NCI-H1436 (cell line): Measurements from ENCODE around the gene MRPS18B.

Experiments
- DNase-seq: peaks from one replicate; lab custom pipeline; 2025; lab: John Stamatoyannopoulos, UW

MRPS18B gene

DNA sequence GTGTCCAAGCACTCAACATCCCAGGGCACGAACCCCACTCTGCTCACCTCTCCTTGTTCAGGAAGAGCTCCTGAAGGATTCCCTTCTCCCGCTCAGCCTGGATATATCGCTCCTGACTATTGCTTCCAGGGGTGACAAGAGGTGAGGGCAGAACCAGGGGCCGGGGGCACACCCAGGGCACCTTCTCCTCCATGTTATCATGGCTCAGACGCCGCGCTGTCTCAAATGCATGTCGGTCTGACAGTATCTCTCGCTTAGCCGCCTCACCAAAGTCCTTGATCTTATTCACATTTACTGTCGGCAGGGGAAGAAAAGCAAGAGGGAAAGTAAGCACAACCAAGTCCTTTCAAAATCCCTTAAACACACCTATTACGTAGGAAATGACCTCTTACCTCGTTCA lies 13.7 kb upstream of the MRPS18B start:
- DNase-seq: no peak

GRCh38 chr6:30610065-30610464 lies 7.6 kb upstream of the MRPS18B start:
- no peak for DNase-seq

DNA sequence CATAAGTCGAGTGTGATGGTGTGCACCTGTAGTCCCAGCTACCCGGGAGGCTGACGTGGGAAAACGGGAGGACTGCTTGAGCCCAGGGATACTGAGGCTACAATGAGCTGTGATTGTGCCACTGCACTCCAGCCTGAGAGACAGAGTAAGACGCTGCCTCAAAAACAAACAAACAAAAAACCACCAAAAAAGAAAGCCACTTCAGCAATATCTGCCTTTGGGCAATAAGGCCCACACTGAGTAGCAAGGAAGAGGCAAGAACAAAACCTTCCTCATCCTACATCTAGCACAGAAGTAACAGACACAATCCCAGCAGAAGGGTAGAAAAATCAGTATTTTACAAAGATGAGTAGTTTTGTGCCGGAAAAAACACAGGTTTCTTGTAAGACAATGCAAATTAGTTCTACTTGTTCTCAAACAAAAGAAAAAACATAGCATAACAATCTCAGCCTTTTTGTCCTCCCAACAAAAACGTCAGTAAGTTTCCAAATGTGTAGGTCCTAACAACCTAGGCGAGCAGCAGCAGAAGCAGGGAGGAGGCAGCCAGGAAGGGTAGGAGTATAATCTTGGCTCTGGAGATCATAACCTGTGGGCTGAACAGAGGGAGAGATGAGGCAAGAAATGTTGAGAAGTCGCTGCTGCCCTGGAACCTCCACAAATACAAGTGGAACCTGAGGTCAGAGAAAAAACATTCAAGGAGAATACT lies 6.3 kb upstream of the MRPS18B start:
- no peak for DNase-seq

DNA sequence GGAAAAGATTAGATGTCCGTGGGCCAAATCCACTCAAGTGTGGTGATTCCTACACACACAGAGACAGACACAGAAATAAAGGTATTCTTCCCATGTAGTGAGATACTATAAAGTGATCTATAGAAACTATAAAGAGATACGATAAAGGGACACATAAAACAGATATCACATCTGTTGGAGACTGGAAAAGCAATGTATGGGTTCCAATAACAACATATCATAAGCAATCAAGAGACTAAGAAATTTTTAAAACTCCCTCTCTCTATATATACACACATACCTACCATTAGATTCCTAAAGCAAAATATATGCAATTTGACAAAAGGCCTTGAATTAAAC lies 5.8 kb upstream of the MRPS18B start:
- DNase-seq: no peak

DNA sequence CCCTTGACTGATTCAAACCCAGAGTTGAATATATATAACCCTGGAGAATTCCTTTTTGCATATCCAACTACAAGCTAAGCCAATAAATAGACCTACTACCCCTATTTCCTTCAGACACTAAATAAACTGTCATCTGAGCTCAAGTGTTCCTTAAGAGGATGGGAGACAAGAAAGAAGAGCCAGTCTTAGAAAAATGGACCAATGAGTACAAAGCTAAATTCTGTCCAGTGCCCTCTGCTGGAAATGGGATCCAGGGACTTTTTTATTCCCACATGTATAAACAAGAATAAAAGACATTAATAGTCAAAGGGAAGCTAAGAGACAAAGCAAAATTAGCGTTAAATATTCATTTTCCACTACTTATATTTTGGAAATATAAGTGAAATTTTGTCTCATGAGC lies 5.4 kb upstream of the MRPS18B start:
- DNase-seq: no peak

- DNase-seq: no peak
These were observed 4.9 kb upstream of the MRPS18B start for GRCh38 chr6:30612687-30613248.

DNA sequence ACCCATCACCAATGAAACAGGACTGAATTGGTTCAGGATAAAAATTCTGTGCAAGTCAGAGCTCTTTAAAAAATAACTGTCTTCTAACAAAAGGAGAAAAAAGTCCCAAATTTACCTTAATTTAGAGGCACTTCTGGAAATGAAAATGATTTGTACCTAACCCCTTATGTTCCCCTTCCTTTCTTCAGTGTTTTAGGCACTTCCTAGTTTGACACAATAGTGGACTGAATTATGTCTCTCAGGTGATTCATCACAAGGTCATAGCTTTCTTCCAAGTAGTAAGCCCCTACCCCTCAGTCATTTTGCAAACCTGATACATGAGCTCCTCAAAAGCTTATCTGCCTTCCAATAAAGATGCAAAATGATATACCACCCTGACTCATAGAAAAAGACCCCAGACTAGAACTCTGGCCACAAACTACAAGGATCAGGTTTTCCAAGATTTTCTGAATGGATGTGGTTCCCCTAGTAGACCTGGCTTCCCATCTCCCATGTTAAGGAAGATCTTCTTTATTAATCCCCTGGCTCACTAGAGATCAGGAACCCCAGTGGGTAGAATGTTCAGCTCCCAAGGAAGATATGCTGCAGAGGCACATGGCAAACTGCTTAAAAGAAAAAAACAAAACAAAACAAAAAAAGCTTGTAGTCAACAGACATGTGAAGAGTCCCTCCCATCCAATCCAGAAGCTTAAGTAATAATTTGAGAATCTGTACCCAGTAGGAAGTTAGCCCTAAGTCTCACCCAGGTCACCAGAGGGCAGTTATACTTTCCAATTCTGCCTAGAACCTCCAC lies 4.2 kb upstream of the MRPS18B start:
- DNase-seq: no peak

DNA sequence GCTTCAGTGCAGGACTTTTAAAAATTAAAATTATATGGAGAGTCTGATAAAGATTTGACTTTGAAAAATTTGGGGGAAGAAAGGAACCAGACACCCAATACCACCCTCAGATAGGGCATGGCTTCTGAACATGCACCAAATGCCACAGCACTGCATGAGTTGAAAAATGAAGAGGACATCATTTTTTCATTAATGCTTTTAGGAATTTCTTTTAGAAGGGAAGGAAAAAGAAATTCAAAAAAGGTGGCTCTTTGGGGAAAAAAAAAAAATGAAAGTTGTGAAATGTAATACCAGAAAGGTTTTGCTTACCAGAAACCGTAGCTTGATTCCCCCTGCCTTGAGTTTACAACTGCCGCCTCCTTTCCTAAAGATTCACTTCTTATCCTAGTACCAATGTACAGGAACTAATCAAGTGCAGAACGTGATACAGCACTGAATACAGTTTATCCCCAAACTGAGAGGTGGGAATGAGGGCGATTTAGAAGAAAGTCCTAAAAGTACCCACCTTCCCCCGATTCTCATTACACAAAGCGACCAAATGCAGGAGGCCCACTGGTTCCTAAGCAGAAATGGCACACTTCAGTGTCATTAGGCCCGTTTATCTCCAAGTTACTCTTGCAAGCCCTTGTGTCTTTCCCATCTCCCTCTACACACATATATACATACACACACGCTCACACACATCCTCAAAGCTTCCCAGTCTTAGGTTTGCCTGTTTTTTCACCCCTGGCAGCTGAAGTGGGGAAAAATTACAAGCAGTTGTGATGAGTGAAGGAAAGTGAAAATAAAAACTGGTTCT lies 3.4 kb upstream of the MRPS18B start:
- DNase-seq: no peak

GRCh38 chr6:30614843-30615218 lies 2.8 kb upstream of the MRPS18B start:
- DNase-seq: peak; percentile 96

- peak; percentile 53 for DNase-seq
These were observed 2.3 kb upstream of the MRPS18B start for GRCh38 chr6:30615219-30615957.

GRCh38 chr6:30615958-30616810 lies 1.5 kb upstream of the MRPS18B start:
- peak; percentile 48 for DNase-seq

DNA sequence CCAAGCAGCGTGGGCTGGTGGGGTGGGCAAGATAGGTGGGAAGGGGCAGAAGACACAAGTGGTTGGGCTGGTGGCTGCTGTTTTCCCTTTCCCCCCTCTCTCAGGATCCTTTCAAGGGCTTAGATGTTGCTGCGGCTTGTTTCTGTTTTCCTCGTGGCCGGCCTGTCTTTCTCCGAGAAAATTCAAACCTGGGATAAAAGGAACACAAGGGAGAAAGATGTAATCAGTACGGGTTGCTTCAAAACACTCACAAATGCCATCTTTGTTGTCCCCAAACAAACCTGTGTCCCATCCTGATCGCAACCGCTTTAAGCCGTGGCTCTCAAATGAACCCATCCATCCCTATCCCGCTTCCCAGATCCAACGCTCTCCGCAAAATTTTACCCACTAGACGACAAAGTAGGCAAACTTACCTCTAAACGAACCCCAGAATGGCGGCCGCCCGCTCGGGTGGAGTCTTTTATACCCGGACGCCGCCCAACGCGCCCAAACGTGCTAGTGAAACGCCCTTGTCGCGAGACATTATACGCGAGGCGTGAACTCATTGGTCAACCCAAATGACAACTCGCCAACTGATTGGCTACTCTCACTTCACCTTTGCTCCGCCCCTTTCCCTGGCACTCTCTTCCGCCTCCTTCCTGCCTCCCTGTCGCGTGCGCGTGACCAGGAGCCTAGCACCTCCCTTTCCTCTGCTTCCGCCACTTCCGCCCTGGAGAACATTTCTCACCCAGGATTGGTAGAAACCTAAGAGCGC lies 652 bp upstream of the MRPS18B start, which contains the start of gene PPP1R10:
TSS of gene PPP1R10 (minus strand) at position 433 of the 754 bp plus-strand sequence. CDS start 7,299 bp downstream, outside the sequence.
- DNase-seq: peak; percentile 100

- DNase-seq: no peak
These were observed 694 bp downstream of the MRPS18B start for GRCh38 chr6:30618270-30618797.

DNA sequence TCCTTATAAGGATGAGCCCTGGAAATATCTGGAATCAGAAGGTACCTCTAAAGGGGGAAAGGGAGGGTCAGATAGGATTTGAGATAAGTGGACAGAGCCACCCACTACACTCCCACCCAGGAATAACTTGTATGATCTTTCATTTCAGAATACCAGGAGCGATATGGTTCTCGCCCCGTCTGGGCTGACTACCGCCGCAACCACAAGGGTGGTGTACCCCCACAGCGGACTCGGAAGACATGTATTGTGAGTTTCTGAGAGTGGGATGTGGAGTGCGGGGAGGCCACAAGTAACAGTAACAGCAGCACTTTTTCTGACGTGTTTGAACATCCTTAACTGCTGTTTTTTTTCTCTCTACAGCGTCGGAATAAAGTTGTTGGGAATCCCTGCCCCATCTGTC lies 1.9 kb downstream of the MRPS18B start:
- DNase-seq: no peak

DNA sequence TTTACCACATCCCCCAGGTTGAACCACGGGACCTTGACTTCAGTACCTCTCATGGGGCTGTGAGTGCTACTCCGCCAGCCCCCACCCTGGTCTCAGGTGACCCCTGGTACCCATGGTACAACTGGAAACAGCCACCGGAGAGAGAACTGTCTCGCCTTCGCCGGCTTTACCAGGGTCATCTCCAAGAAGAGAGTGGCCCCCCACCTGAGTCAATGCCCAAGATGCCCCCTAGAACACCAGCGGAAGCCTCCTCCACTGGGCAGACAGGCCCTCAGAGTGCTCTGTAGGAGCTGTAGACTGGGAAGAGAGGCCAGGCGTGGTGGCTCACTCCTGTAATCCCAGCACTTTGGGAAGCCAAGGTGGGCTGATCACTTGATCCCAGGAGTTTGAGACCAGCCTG lies 7.9 kb downstream of the MRPS18B start:
- DNase-seq: no peak

- DNase-seq: peak; percentile 78
These were observed 9.1 kb downstream of the MRPS18B start, which contains the start of gene ATAT1 for GRCh38 chr6:30626484-30627366. ATAT1 (plus strand) TSS chr6:30626874.

DNA sequence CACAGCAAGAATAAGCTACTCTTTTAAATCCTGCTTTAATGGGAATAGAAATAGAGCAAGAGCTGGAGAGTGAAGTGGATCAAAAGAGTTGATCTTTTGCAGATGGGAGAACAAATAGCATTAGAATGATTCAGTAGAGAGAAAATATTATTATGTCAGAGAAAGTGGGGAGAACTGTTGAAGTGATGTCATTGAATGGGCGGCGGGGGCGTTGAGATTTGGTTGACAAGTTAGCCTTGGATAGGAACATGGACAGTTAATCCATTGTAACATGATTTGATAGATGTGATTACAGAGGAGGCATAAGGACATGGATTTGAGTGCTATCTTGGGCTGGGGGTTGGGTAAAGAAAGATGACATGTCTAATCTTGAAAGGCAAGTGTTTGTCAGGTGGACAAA lies 18.2 kb downstream of the MRPS18B start:
- no peak for DNase-seq

DNA sequence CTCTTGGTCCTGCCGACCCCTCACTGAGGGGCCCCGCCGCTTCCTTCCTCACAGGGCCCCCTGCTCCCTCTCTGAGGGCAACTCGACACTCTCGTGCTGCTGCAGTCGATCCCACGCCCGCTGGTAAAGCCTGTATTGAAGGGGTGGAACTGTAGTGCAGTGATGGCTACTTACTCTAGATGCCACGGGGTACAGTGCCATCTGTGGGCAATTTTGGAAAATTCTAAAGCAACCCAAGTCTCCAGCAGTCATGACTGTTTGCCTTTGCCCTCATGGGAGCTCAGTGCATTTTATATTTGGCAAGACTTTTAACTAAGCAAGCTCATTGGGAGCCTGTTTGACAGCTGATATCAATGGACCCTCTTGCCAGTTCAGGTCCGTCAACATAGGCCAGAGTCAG lies 22.8 kb downstream of the MRPS18B start:
- no peak for DNase-seq

- DNase-seq: no peak
These were observed 23.4 kb downstream of the MRPS18B start for GRCh38 chr6:30641048-30641447.
